BLaER1 (cell line): ENCODE measurements around the gene RHOA.

ENCODE experiments used
- H3K27ac ChIP-seq: shearing (Covaris generic); formaldehyde crosslinking; 2 replicates; pipeline ENCODE4 v1.8.1; 2022
- H3K27me3 ChIP-seq: shearing (Covaris generic); formaldehyde crosslinking; 2 replicates; pipeline ENCODE4 v1.8.1; 2022
- H3K36me3 ChIP-seq: shearing (Covaris generic); formaldehyde crosslinking; 2 replicates; pipeline ENCODE4 v1.8.1; 2022
- H3K4me1 ChIP-seq: shearing (Covaris generic); formaldehyde crosslinking; 2 replicates; pipeline ENCODE4 v1.8.1; 2022
- H3K4me2 ChIP-seq: shearing (Covaris generic); formaldehyde crosslinking; 2 replicates; pipeline ENCODE4 v1.8.1; 2022
- H3K4me3 ChIP-seq: shearing (Covaris generic); formaldehyde crosslinking; 2 replicates; pipeline ENCODE4 v1.8.1; 2022
- H3K9ac ChIP-seq: shearing (Covaris generic); formaldehyde crosslinking; 2 replicates; pipeline ENCODE4 v1.8.1; 2022
- H3K9me3 ChIP-seq: shearing (Covaris generic); formaldehyde crosslinking; 2 replicates; pipeline ENCODE4 v1.8.1; 2022
- H4K20me1 ChIP-seq: shearing (Covaris generic); formaldehyde crosslinking; 2 replicates; pipeline ENCODE4 v1.8.1; 2022
- Cebpa-rat ChIP-seq: shearing (Covaris generic); IDR thresholded peaks from 2 replicates; pipeline ENCODE4 v1.8.1; 2022

RHOA gene

DNA sequence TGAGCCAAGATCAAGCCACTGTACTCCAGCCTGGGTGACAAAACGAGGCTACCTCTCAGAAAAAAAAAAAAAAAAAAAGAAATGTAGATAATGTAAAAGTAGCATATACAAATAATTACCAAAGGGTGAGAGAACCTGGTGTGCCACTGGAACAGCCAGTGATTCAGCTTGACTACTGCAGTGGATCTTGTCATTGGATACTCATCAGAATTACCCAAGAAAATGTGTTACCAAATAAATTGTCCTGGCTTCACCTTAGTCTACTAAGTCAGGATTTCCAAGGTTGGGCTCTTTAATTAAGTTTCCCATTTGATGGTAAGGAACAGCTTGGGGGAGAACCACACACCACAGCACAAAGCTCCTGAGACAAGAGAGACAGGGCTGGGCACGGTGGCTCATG is 15.8 kb upstream of the RHOA start:
- no peak overlapping the region for H3K4me2 ChIP-seq
- H3K4me3 ChIP-seq = no peak overlapping the region
- H3K9ac ChIP-seq = no peak overlapping the region
- H3K4me1 ChIP-seq = peaks cover 57% of the 10 kb centered on the region
- H4K20me1 ChIP-seq = no peaks in the 10 kb centered on the region
- no peaks in the 10 kb centered on the region for H3K9me3 ChIP-seq
- H3K27ac ChIP-seq = no peak overlapping the region
- no peak for TF ChIP-seq Cebpa-rat
- H3K36me3 ChIP-seq = peaks cover 17% of the 10 kb centered on the region
- no peaks in the 10 kb centered on the region for H3K27me3 ChIP-seq

DNA sequence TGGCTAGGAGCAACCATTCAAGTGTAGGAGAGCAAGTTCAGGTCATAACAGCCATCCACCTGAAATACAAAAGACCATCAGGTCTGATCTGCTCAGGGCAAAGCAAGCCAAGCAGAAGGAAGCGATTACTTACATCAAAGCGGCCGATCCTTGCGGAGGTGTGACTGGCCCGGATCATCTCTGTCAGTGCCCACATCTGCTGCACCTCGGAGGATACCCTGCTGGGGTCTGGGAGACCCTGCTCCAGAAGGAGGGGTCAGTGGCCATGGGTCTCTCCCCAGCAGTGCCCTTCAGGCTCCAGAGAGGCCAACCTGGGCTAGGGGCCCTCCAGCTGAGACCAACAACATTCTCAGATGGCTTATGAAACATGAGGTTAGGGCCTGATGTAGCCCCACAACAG is 13.0 kb upstream of the RHOA start:
- H3K4me2 ChIP-seq = peak overlapping the region; percentile 64
- H3K9me3 ChIP-seq = no peaks in the 10 kb centered on the region
- peak overlapping the region; percentile 17; the same call in 1 of the 2 replicates for H3K9ac ChIP-seq
- peak overlapping the region; percentile 52 for H3K27ac ChIP-seq
- no peaks in the 10 kb centered on the region for H3K27me3 ChIP-seq
- H4K20me1 ChIP-seq = no peaks in the 10 kb centered on the region
- no peak overlapping the region for H3K4me3 ChIP-seq
- H3K36me3 ChIP-seq = peaks cover 39% of the 10 kb centered on the region
- peaks cover 64% of the 10 kb centered on the region for H3K4me1 ChIP-seq
- TF ChIP-seq Cebpa-rat = no peak

DNA sequence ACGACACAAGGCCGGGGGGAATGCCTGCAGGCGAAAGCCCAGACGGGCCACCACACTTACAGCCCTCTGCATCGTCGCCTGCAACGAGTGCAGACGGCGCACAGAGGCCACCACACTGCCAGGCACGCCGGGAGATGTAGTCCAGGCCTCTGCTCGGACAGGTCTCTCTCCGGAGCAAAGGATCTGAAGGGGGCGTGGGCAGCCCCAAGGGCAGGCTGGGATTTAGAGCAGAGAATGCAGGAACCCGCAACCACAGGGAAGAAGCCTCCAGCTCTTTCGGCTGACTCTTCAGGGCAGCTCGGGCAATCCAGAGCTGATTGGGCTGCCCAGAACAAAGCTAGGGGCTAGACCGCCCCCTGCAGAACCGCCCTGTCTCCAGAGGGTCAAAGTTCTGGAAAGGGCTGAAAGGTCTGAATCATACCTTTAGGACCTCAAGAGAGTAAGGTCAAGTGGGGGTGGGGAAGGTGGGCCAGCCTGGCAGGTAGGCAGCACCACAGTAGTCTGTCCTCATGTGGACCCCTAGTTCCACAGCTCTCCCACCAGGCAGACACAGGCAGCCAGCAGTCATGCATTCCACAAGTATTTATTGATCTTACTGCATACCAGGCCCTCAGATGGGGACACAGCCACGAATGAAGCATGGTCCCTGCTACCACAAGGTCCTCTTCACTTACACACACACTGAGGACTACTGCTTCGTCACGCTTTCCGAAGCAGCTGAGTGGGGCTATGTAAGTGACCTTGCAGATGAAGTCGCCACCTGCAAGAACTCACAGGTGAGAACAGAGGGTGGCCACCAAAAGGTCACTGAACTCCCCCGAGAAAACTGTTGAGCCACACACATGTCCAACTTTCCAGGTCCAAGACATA is 10.8 kb upstream of the RHOA start, which contains the start of gene AMT:
Gene AMT (minus strand): TSS at position 95 of the 870 bp plus-strand sequence. CDS start 23 bp downstream, at position 72.
- Histone ChIP-seq H3K4me3 (peak within 1 kb of the TSS; percentile 37; the same call in 1 of the 2 replicates), H4K20me1 (no peaks in the 10 kb centered on the region), H3K27me3 (no peaks in the 10 kb centered on the region), H3K27ac (peak within 1 kb of the TSS; percentile 52), H3K9ac (peak within 1 kb of the TSS; percentile 27; the same call in 1 of the 2 replicates), H3K36me3 (peaks cover 48% of the 10 kb centered on the region), H3K9me3 (no peaks in the 10 kb centered on the region), H3K4me1 (peaks cover 69% of the 10 kb centered on the region), H3K4me2 (peak within 1 kb of the TSS; percentile 64)
- no peak for TF ChIP-seq Cebpa-rat

DNA sequence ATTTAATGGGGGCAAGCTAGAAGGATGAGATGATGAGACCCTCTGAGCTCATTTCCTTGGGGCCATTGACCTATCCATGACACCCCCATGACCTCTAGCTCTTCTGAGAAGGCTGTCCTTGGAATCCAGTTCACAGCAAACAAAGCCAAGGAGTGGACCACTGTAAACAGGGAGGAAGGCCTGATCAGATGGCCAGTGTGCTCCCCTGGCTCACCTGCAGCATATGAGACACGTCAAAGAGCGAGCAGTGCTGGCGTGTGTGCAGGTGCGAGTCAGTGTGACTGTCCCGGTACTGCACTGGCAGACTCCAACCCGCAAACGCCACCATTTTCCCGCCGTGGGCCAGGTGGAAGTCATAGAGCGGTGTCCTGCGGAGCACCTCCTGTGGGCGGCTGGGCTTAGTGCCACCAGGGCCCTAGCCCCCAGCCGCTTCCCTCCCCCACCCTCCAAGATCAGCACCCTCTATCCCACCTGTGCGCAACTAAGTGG is 10.2 kb upstream of the RHOA start:
- Histone ChIP-seq H3K27ac (peak overlapping the region; percentile 52), H4K20me1 (no peaks in the 10 kb centered on the region), H3K27me3 (no peaks in the 10 kb centered on the region), H3K36me3 (peaks cover 48% of the 10 kb centered on the region), H3K9ac (peak overlapping the region; percentile 27; the same call in 1 of the 2 replicates), H3K9me3 (no peaks in the 10 kb centered on the region), H3K4me3 (peak overlapping the region; percentile 37; the same call in 1 of the 2 replicates), H3K4me2 (peak overlapping the region; percentile 64), H3K4me1 (peaks cover 75% of the 10 kb centered on the region)
- no peak for TF ChIP-seq Cebpa-rat

DNA sequence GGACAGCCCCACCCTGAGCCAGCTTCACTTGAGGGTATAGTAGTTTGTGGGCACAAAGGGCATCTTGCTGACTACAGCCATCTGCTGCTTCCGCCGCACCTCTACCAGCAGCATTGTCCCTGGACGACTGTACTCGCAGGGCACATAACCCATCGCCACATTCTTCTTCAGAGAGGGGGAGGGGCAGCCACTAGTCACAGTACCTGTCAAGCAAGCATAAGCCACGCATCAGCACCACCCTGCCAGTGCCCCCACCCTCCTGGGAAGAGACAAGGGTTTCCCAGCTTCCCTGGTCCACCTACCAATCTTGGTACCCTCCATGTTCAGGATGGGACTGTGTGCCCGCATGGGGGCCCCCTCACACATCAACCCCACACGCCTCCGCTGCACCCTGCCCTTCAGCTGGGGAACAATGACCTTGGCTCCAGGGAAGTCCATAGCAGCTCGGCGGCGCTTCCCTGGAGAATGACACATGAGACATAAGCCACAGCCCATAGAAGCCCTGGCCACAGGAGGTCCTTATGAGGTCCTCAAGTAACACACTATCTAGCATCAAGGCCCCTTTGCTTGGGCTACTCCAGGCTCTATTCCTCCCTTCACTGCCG is 5.8 kb upstream of the RHOA start:
- 0 out of 2 replicates have a peak overlapping the region, but pooled peaks have one; percentile 48 for H3K9ac ChIP-seq
- no peaks in the 10 kb centered on the region for H3K9me3 ChIP-seq
- TF ChIP-seq Cebpa-rat = no peak
- no peaks in the 10 kb centered on the region for H3K27me3 ChIP-seq
- H3K4me1 ChIP-seq = peaks cover 87% of the 10 kb centered on the region
- H3K4me3 ChIP-seq = no peak overlapping the region
- peak overlapping the region; percentile 100 for H3K27ac ChIP-seq
- H3K36me3 ChIP-seq = peaks cover 38% of the 10 kb centered on the region
- H3K4me2 ChIP-seq = peak overlapping the region; percentile 100
- H4K20me1 ChIP-seq = no peaks in the 10 kb centered on the region

DNA sequence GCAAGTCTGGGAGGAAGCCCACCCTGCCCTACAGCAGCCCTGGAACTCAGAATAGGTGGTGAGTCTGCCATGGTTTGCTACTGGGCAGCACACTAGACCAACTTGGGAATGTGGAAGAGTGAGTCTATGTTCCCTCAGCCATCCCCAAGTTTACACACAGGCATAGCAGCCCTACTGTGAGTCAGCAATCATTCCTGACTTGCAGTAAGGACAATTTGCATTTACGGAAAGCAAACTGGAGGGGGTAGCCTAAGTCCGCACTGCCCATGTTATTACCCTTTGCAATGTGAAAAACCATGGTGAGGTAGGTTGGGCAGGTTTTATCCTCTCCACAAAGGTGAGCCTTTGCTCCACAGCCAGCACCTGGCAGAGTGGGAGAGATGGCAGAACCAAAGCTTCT is 5.1 kb upstream of the RHOA start:
- peak overlapping the region; percentile 37; the same call in 1 of the 2 replicates for H3K4me3 ChIP-seq
- no peaks in the 10 kb centered on the region for H4K20me1 ChIP-seq
- H3K9me3 ChIP-seq = no peaks in the 10 kb centered on the region
- peak overlapping the region; percentile 100 for H3K4me2 ChIP-seq
- peak overlapping the region; percentile 48 for H3K9ac ChIP-seq
- H3K27ac ChIP-seq = peak overlapping the region; percentile 100
- H3K36me3 ChIP-seq = peaks cover 36% of the 10 kb centered on the region
- H3K4me1 ChIP-seq = peaks cover 81% of the 10 kb centered on the region
- TF ChIP-seq Cebpa-rat = no peak
- no peaks in the 10 kb centered on the region for H3K27me3 ChIP-seq

DNA sequence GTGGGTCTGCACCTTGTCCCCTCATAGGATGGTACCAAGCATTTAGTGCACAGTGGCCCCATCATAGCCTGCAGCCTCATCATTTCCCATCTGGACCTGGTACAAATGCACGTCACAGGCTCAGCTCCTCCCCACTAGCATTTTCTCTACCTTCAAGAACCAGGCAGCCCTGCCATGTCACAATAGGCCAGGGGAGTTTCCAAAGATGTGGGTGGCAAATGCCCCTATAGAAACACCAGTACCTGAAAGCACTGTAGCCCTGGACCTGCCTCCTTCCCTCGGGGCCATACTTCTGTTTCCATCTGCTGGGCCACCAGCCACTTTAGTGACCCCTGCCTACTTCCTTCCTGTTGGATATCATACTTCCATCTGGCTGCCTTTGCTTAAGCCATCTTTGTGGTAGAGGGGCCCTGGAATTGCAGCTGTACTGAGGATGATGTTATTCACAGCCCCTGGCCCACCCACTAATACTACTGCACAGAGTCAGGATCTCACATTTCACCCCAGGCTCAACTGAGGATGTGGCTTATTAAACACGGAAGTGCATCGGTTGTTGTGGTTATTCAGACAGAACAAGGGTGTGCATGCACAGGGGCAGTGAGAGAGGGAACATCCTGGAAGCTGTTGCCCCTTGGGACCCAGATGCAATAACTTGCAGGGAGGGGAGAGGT is 4.3 kb upstream of the RHOA start:
- Histone ChIP-seq H3K9ac (peak overlapping the region; percentile 21; the same call in 1 of the 2 replicates), H3K9me3 (no peaks in the 10 kb centered on the region), H3K4me3 (peak overlapping the region; percentile 37), H3K4me1 (peaks cover 73% of the 10 kb centered on the region), H3K36me3 (peaks cover 28% of the 10 kb centered on the region), H3K4me2 (peak overlapping the region; percentile 100), H4K20me1 (peaks cover 6% of the 10 kb centered on the region), H3K27ac (peak overlapping the region; percentile 100), H3K27me3 (no peaks in the 10 kb centered on the region)
- TF ChIP-seq Cebpa-rat = no peak

DNA sequence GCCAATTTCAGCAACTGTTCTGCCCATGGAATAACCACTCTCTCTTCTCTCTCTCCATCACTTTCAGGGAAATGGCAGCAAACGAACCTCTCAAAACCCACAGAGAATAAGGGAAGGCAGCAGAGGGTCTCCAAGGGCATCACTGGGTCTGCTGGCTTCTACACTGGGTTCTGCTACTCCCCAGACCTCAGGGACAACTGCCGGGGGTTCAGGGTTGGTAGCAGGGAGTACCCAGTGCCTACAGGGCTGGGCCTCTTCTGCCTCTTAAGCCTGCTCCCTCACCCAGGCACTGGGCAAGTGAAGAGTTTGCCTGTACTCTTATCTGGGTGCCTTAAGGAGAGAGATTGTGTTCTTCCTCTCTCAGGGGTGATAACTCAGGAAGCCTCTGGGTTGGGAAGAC is 3.0 kb upstream of the RHOA start:
- H3K27ac ChIP-seq = peak overlapping the region; percentile 100
- no peak overlapping the region for H3K4me3 ChIP-seq
- H4K20me1 ChIP-seq = peaks cover 19% of the 10 kb centered on the region
- no peaks in the 10 kb centered on the region for H3K27me3 ChIP-seq
- peaks cover 15% of the 10 kb centered on the region for H3K36me3 ChIP-seq
- no peaks in the 10 kb centered on the region for H3K9me3 ChIP-seq
- TF ChIP-seq Cebpa-rat = no peak
- no peak overlapping the region; the same call in 1 of the 2 replicates for H3K9ac ChIP-seq
- H3K4me2 ChIP-seq = peak overlapping the region; percentile 100
- peaks cover 77% of the 10 kb centered on the region for H3K4me1 ChIP-seq

DNA sequence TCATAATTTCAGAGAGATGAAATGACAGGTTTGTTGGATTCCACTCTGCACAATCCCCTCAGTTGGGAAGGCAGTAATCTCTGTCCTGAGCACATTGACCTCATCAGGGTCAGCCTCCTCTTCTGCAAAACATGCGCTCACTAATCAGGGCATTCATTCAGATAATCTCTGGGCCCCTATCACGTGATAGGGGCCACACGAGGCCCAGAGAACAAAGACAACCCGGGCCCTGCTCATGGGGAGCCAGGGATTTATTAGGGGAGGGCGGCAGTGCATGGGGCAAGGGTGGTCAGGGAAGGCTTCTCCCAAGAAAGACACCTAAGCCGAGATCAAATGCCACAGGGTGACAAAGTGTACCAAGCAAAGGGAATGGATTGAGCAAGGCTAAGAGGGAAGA is 1.6 kb upstream of the RHOA start:
- Histone ChIP-seq H3K27ac (peak overlapping the region; percentile 100), H3K9ac (peak overlapping the region; percentile 96), H3K36me3 (peaks cover 7% of the 10 kb centered on the region), H3K27me3 (no peaks in the 10 kb centered on the region), H3K4me1 (peaks cover 79% of the 10 kb centered on the region), H4K20me1 (peaks cover 33% of the 10 kb centered on the region), H3K4me2 (peak overlapping the region; percentile 100), H3K9me3 (no peaks in the 10 kb centered on the region), H3K4me3 (peak overlapping the region; percentile 97)
- no peak for TF ChIP-seq Cebpa-rat
